RPMI8226 (cell line): Measurements from ENCODE around the gene COL11A2.
A peak's percentile ranks its signal among the peaks of the same experiment; 100 is the strongest.

ENCODE experiments used
- DNase-seq: peaks from one replicate; pipeline ENCODE4 v3.0.0-alpha.2; 2015

Gene COL11A2

GRCh38 chr6:33171016-33171879, 21.0 kb downstream of the COL11A2 start:
- DNase-seq: no peak

- no peak for DNase-seq
Measured at GRCh38 chr6:33170176-33171015, 21.9 kb downstream of the COL11A2 start.

GRCh38 chr6:33169291-33170175, 22.7 kb downstream of the COL11A2 start:
- DNase-seq: no peak

GRCh38 chr6:33168639-33169038, 23.6 kb downstream of the COL11A2 start:
- DNase-seq: no peak

GRCh38 chr6:33168284-33168601, 24.0 kb downstream of the COL11A2 start:
- no peak for DNase-seq

GRCh38 chr6:33167374-33168283, 24.6 kb downstream of the COL11A2 start:
- DNase-seq: no peak

GRCh38 chr6:33166811-33167210, 25.5 kb downstream of the COL11A2 start:
- DNase-seq: no peak

- no peak for DNase-seq
Measured at GRCh38 chr6:33166363-33166762, 25.9 kb downstream of the COL11A2 start.

GRCh38 chr6:33165581-33166258, 26.5 kb downstream of the COL11A2 start:
- no peak for DNase-seq

GRCh38 chr6:33164665-33165373, 27.4 kb downstream of the COL11A2 start:
- no peak for DNase-seq

GRCh38 chr6:33164176-33164575, 28.1 kb downstream of the COL11A2 start:
- no peak for DNase-seq

GRCh38 chr6:33163540-33163939, 28.7 kb downstream of the COL11A2 start:
- DNase-seq: no peak

- peak; percentile 77 for DNase-seq
Measured at GRCh38 chr6:33161354-33162331, 30.6 kb downstream of the COL11A2 start.

GRCh38 chr6:33160728-33161344, 31.4 kb downstream of the COL11A2 start:
- DNase-seq: peak; percentile 78

GRCh38 chr6:33160096-33160495, 32.2 kb downstream of the COL11A2 start:
- DNase-seq: no peak

GRCh38 chr6:33156964-33157363, 35.3 kb downstream of the COL11A2 start:
- no peak for DNase-seq

- DNase-seq: no peak
Measured at GRCh38 chr6:33156561-33156960, 35.7 kb downstream of the COL11A2 start.

- no peak for DNase-seq
Measured at GRCh38 chr6:33154349-33154748, 37.9 kb downstream of the COL11A2 start.

- DNase-seq: no peak
Measured at GRCh38 chr6:33151050-33151449, 41.2 kb downstream of the COL11A2 start.
